H9 (cell line): ENCODE measurements around the gene LRRC3B. TPM values are rescaled to one million over a fixed set of nuclear protein-coding genes. Genes with fewer than 3 reads are reported as not detected.

Source experiments
- DNase-seq: peaks from one replicate; pipeline ENCODE4 v3.0.0-alpha.2; 2017
- H2AFZ ChIP-seq: one replicate; pipeline ENCODE4 v1.6.1; 2013; ENCODE audit warnings: mild to moderate bottlenecking, low read length, control low read depth, moderate library complexity
- H2AK5ac ChIP-seq: 2 replicates; pipeline ENCODE4 v1.6.1; 2013; ENCODE audit warnings: low read length, control low read depth, mixed read lengths; ENCODE audit not compliant: insufficient read length
- H2BK120ac ChIP-seq: one replicate; pipeline ENCODE4 v1.6.1; 2013; ENCODE audit warnings: low read depth, mild to moderate bottlenecking, low read length, control low read depth, inconsistent platforms; ENCODE audit not compliant: poor library complexity, severe bottlenecking
- H2BK12ac ChIP-seq: 2 replicates; pipeline ENCODE4 v1.6.1; 2013; ENCODE audit warnings: low read length, control low read depth, mixed read lengths, low read depth; ENCODE audit not compliant: insufficient read length
- H2BK15ac ChIP-seq: 2 replicates; pipeline ENCODE4 v1.6.1; 2013; ENCODE audit warnings: low read depth, low read length, control low read depth
- H2BK20ac ChIP-seq: one replicate; pipeline ENCODE4 v1.6.1; 2013; ENCODE audit warnings: low read depth, mild to moderate bottlenecking, low read length, control low read depth, inconsistent platforms; ENCODE audit not compliant: poor library complexity, severe bottlenecking
- H2BK5ac ChIP-seq: 2 replicates; pipeline ENCODE4 v1.6.1; 2013; ENCODE audit warnings: low read length, control low read depth, mixed read lengths; ENCODE audit not compliant: insufficient read length
- H3K14ac ChIP-seq: 2 replicates; pipeline ENCODE4 v1.6.1; 2013; ENCODE audit warnings: low read length, control low read depth; ENCODE audit not compliant: insufficient read depth
- H3K18ac ChIP-seq: 2 replicates; pipeline ENCODE4 v1.6.1; 2013; ENCODE audit warnings: low read depth, mild to moderate bottlenecking, mixed read lengths, low read length, control low read depth; ENCODE audit not compliant: insufficient read length
- H3K23ac ChIP-seq: 2 replicates; pipeline ENCODE4 v1.6.1; 2013; ENCODE audit warnings: low read length, control low read depth, mixed read lengths, low read depth; ENCODE audit not compliant: insufficient read length
- H3K23me2 ChIP-seq: 2 replicates; pipeline ENCODE4 v1.6.1; 2013; ENCODE audit warnings: low read depth, mild to moderate bottlenecking, mixed read lengths, low read length, control low read depth; ENCODE audit not compliant: insufficient read length, poor library complexity, severe bottlenecking
- H3K27ac ChIP-seq: 2 replicates; pipeline ENCODE4 v1.5.1; 2013; ENCODE audit warnings: low read length, control low read depth, mixed read lengths, low read depth; ENCODE audit not compliant: insufficient read length
- H3K27me3 ChIP-seq: 2 replicates; pipeline ENCODE4 v1.6.1; 2013; ENCODE audit warnings: low read length, control low read depth, inconsistent platforms; ENCODE audit not compliant: insufficient read depth
- H3K4ac ChIP-seq: 2 replicates; pipeline ENCODE4 v1.6.1; 2013; ENCODE audit warnings: low read depth, mild to moderate bottlenecking, control low read depth, inconsistent platforms, low read length, moderate library complexity
- H3K4me1 ChIP-seq: 2 replicates; pipeline ENCODE4 v1.6.1; 2013; ENCODE audit warnings: low read length, control low read depth, inconsistent platforms; ENCODE audit not compliant: insufficient read depth
- H3K4me2 ChIP-seq: 2 replicates; pipeline ENCODE4 v1.6.1; 2013; ENCODE audit warnings: low read length, control low read depth, mixed read lengths; ENCODE audit not compliant: insufficient read length, insufficient read depth
- H3K56ac ChIP-seq: 2 replicates; pipeline ENCODE4 v1.6.1; 2013; ENCODE audit warnings: low read depth, mild to moderate bottlenecking, mixed read lengths, low read length, control low read depth; ENCODE audit not compliant: insufficient read length
- H3K79me1 ChIP-seq: 2 replicates; pipeline ENCODE4 v1.6.1; 2013; ENCODE audit warnings: low read depth, mild to moderate bottlenecking, moderate library complexity, low read length, control low read depth, inconsistent platforms; ENCODE audit not compliant: insufficient read depth, poor library complexity, severe bottlenecking
- H3K79me2 ChIP-seq: 2 replicates; pipeline ENCODE4 v1.6.1; 2013; ENCODE audit warnings: low read length, control low read depth, inconsistent platforms; ENCODE audit not compliant: insufficient read depth
- H3K9ac ChIP-seq: 2 replicates; pipeline ENCODE4 v1.6.1; 2013; ENCODE audit warnings: low read length, control low read depth, mixed read lengths; ENCODE audit not compliant: insufficient read length; ENCODE audit errors: extremely low read depth
- H3K9me3 ChIP-seq: one replicate; pipeline ENCODE4 v1.6.1; 2013; ENCODE audit warnings: low read depth, low read length, inconsistent platforms; ENCODE audit not compliant: control insufficient read depth
- H3T11ph ChIP-seq: one replicate; pipeline ENCODE4 v1.6.1; 2013; ENCODE audit warnings: mild to moderate bottlenecking, low read length, control low read depth, inconsistent platforms
- H4K20me1 ChIP-seq: one replicate; pipeline ENCODE4 v1.6.1; 2013; ENCODE audit not compliant: control insufficient read depth, insufficient read length, insufficient read depth
- H4K5ac ChIP-seq: 2 replicates; pipeline ENCODE4 v1.6.1; 2013; ENCODE audit warnings: low read depth, mild to moderate bottlenecking, mixed read lengths, low read length, control low read depth; ENCODE audit not compliant: insufficient read length
- H4K8ac ChIP-seq: replicated peaks from 2 replicates; pipeline ENCODE4 v1.6.1; 2013; ENCODE audit warnings: low read length, control low read depth, mixed read lengths, low read depth; ENCODE audit not compliant: insufficient read length
- H4K91ac ChIP-seq: 2 replicates; pipeline ENCODE4 v1.6.1; 2013; ENCODE audit warnings: low read depth, mild to moderate bottlenecking, moderate library complexity, mixed read lengths, low read length, control low read depth; ENCODE audit not compliant: insufficient read length
- H3K27ac Mint-ChIP-seq, 3 experiments: 2 replicates in 2 of 3; 3 replicates in 1 of 3; pipeline ENCODE4 v1.8.0; 2020 to 2021; ENCODE audit warnings: mixed read lengths in 3 of 3, mild to moderate bottlenecking in 1 of 3, moderate library complexity in 1 of 3
- H3K27me3 Mint-ChIP-seq: 2 replicates; pipeline ENCODE4 v1.8.0; 2021; ENCODE audit warnings: low read depth, mild to moderate bottlenecking, moderate library complexity, mixed read lengths
- H3K36me3 Mint-ChIP-seq, 3 experiments: 2 replicates in 2 of 3; 3 replicates in 1 of 3; pipeline ENCODE4 v1.8.0; 2020 to 2021; ENCODE audit warnings: low read depth in 3 of 3, mixed read lengths in 3 of 3; ENCODE audit not compliant: insufficient read depth in 1 of 3
- H3K4me1 Mint-ChIP-seq, 2 experiments: 2 replicates each; pipeline ENCODE4 v1.8.0; 2020; ENCODE audit warnings: mixed read lengths in 2 of 2
- H3K4me3 Mint-ChIP-seq, 2 experiments: 2 replicates in 1 of 2; 3 replicates in 1 of 2; pipeline ENCODE4 v1.8.0; 2020 to 2021; ENCODE audit warnings: mild to moderate bottlenecking in 2 of 2, mixed read lengths in 2 of 2, moderate library complexity in 1 of 2
- H3K9me3 Mint-ChIP-seq, 2 experiments: 2 replicates in 1 of 2; 3 replicates in 1 of 2; pipeline ENCODE4 v1.8.0; 2020; ENCODE audit warnings: mild to moderate bottlenecking in 2 of 2, mixed read lengths in 2 of 2, moderate library complexity in 1 of 2
- CTCF ChIP-seq: fragments of 200-600 bp; sonication (generic); conservative IDR thresholded peaks from 3 replicates; pipeline ENCODE4 v1.8.0; 2021; ENCODE audit warnings: antibody characterized with exemption, mild to moderate bottlenecking
- WGBS: extraction: QIAGEN DNeasy Blood & Tissue Kit; methylation state at CpG from one replicate; pipeline ENCODE4 v1.1.7; 2013; ENCODE audit warnings: missing lambda C conversion rate, low lambda C conversion rate, mixed read lengths; ENCODE audit not compliant: insufficient read length; ENCODE audit errors: extremely low coverage; 5-methylcytosine and 5-hydroxymethylcytosine counted together
- total RNA-seq: library from RNA; stranded (reverse); gene quantifications from 2 replicates; pipeline ENCODE4 v1.2.1, GENCODE V29; 2021

Gene LRRC3B
- total RNA-seq, 1 experiment from 2014 or later: 0.35 TPM

- Histone ChIP-seq H2AFZ (no peak overlapping the region), H2BK12ac (no peak overlapping the region), H2BK5ac (no peak overlapping the region), H3T11ph (no peak overlapping the region), H3K56ac (no peak overlapping the region), H3K27ac (no peak overlapping the region), H3K18ac (no peak overlapping the region), H3K23me2 (no peaks in the 10 kb centered on the region), H4K20me1 (no peaks in the 10 kb centered on the region), H4K5ac (no peak overlapping the region), H3K27me3 (no peaks in the 10 kb centered on the region), H3K9ac (no peak overlapping the region), H3K4me2 (no peak overlapping the region), H3K9me3 (no peaks in the 10 kb centered on the region), H2BK120ac (no peak overlapping the region), H2BK20ac (no peak overlapping the region), H3K79me2 (no peaks in the 10 kb centered on the region), H4K8ac (no peak overlapping the region), H3K79me1 (no peaks in the 10 kb centered on the region), H3K4ac (no peak overlapping the region), H2BK15ac (no peak overlapping the region), H4K91ac (no peak overlapping the region), H3K14ac (no peak overlapping the region), H3K4me1 (no peaks in the 10 kb centered on the region), H3K23ac (no peak overlapping the region), H2AK5ac (no peak overlapping the region)
- Mint-ChIP-seq H3K4me3 (no peak overlapping the region), H3K36me3 (no peaks in the 10 kb centered on the region; a peak in 1 of 7 replicates), H3K9me3 (no peaks in the 10 kb centered on the region), H3K27me3 (no peaks in the 10 kb centered on the region), H3K27ac (no peak overlapping the region), H3K4me1 (no peaks in the 10 kb centered on the region)
- TF ChIP-seq CTCF: no peak
- no CpG with 5 or more reads among the region's 5 CpGs for WGBS
- no peak for DNase-seq
Measured at GRCh38 chr3:26590919-26591484, 31.6 kb upstream of the LRRC3B start.
